DOHH2 (cell line): Measurements from ENCODE around the gene TLE2.

Experiments
- H3F3A ChIP-seq: fragments of 200-600 bp; sonication (generic), shearing (Covaris generic); 2 replicates; pipeline ENCODE4 v1.6.0; 2016; ENCODE audit warnings: antibody characterized with exemption, mild to moderate bottlenecking; ENCODE audit not compliant: control insufficient read depth, insufficient read depth
- H3K27ac ChIP-seq: fragments of 200-600 bp; sonication (generic); 2 replicates; pipeline ENCODE4 v1.5.1; 2014; ENCODE audit warnings: low read depth, mild to moderate bottlenecking, low read length, moderate library complexity
- H3K27me3 ChIP-seq: fragments of 200-600 bp; sonication (generic); 2 replicates; pipeline ENCODE4 v1.6.1; 2014; ENCODE audit warnings: mild to moderate bottlenecking, low read length, mixed read lengths; ENCODE audit not compliant: control insufficient read depth
- H3K36me3 ChIP-seq: fragments of 200-600 bp; sonication (generic); 2 replicates; pipeline ENCODE4 v1.6.1; 2014; ENCODE audit warnings: mild to moderate bottlenecking, low read length, moderate library complexity, mixed read lengths; ENCODE audit not compliant: control insufficient read depth
- H3K4me1 ChIP-seq: fragments of 200-600 bp; sonication (generic); 2 replicates; pipeline ENCODE4 v1.6.1; 2014; ENCODE audit warnings: mild to moderate bottlenecking, low read length, mixed read lengths; ENCODE audit not compliant: control insufficient read depth
- H3K4me2 ChIP-seq: fragments of 200-600 bp; sonication (generic); 2 replicates; pipeline ENCODE4 v1.6.0; 2014; ENCODE audit warnings: mild to moderate bottlenecking, low read length, moderate library complexity
- H3K4me3 ChIP-seq: fragments of 200-600 bp; sonication (generic); 2 replicates; pipeline ENCODE4 v1.5.1; 2014; ENCODE audit warnings: mild to moderate bottlenecking, low read length, mixed read lengths
- H3K79me2 ChIP-seq: fragments of 200-600 bp; sonication (generic); 2 replicates; pipeline ENCODE4 v1.6.1; 2014; ENCODE audit warnings: mild to moderate bottlenecking, low read length, mixed read lengths; ENCODE audit not compliant: control insufficient read depth
- H3K9me2 ChIP-seq: fragments of 200-600 bp; sonication (generic); replicated peaks from 2 replicates; pipeline ENCODE4 v1.6.1; 2014; ENCODE audit warnings: mild to moderate bottlenecking, low read length, mixed read lengths; ENCODE audit not compliant: control insufficient read depth
- H3K9me3 ChIP-seq: fragments of 200-600 bp; sonication (generic); 2 replicates; pipeline ENCODE4 v1.6.1; 2014; ENCODE audit warnings: antibody characterized with exemption, low read length, mixed read lengths; ENCODE audit not compliant: control insufficient read depth, insufficient read depth
- H4K20me1 ChIP-seq: fragments of 200-600 bp; sonication (generic); 2 replicates; pipeline ENCODE4 v1.6.0; 2014; ENCODE audit warnings: low read depth, mild to moderate bottlenecking, antibody characterized with exemption, low read length, moderate library complexity; ENCODE audit not compliant: control insufficient read depth, insufficient read depth
- CTCF ChIP-seq: fragments of 200-600 bp; sonication (generic); IDR thresholded peaks from one replicate; pipeline ENCODE4 v1.5.1; 2014; ENCODE audit warnings: antibody characterized with exemption, mild to moderate bottlenecking, low read depth, low read length; ENCODE audit not compliant: poor library complexity, severe bottlenecking
- EZH2phosphoT487 ChIP-seq: fragments of 200-600 bp; sonication (generic); IDR thresholded peaks from 2 replicates; pipeline ENCODE4 v1.6.1; 2017; ENCODE audit warnings: borderline replicate concordance, mild to moderate bottlenecking, antibody characterized with exemption, low read length, moderate library complexity, mixed read lengths

The TLE2 gene

GRCh38 chr19:2949939-2950285 is 79.2 kb downstream of the TLE2 start:
- H3K4me1 ChIP-seq, result peaks cover 13% of the 10 kb centered on the region
- H3K36me3 ChIP-seq, result peaks cover 7% of the 10 kb centered on the region; the same call in 1 of the 2 replicates
- H4K20me1 ChIP-seq, result peaks cover 7% of the 10 kb centered on the region; the same call in 1 of the 2 replicates
- H3K9me2 ChIP-seq, result no peaks in the 10 kb centered on the region
- TF ChIP-seq CTCF, result no peak
- TF ChIP-seq EZH2phosphoT487, result no peak
- H3K27ac ChIP-seq, result peak overlapping the region; percentile 66
- H3K9me3 ChIP-seq, result no peaks in the 10 kb centered on the region
- H3K4me3 ChIP-seq, result peak overlapping the region; percentile 87
- H3K79me2 ChIP-seq, result peaks cover 17% of the 10 kb centered on the region
- H3K4me2 ChIP-seq, result peak overlapping the region; percentile 88
- 0 out of 2 replicates have a peak, but pooled peaks cover 4% of the 10 kb centered on the region for H3F3A ChIP-seq
- H3K27me3 ChIP-seq, result no peaks in the 10 kb centered on the region
